A549 (cell line): ENCODE results near the gene CDK9.

Source experiments
- CEBPB ChIP-seq, 2 experiments: fragments of >200 bp in 1 of 2; sonication (Bioruptor Twin) in 1 of 2; formaldehyde crosslinking in 1 of 2; IDR thresholded peaks; 2 replicates each; pipeline ENCODE4 v1.6.1; 2012 to 2016
- EP300 ChIP-seq, 2 experiments: fragments of >200 bp; sonication (Bioruptor Twin); formaldehyde crosslinking; IDR thresholded peaks; 2 replicates in 1 of 2; 3 replicates in 1 of 2; pipeline ENCODE4 v1.6.1; 2016 to 2017
- KDM1A ChIP-seq: fragments of 200-600 bp; sonication (generic); IDR thresholded peaks from 2 replicates; pipeline ENCODE4 v1.6.1; 2016; ENCODE audit warnings: low read depth, mild to moderate bottlenecking
- POLR2A ChIP-seq: IDR thresholded peaks from 2 replicates; pipeline ENCODE4 v1.6.1; 2012; ENCODE audit warnings: mild to moderate bottlenecking, low read length

- TF ChIP-seq EP300 (IDR thresholded peaks at IDR 0.05) (no peak), POLR2A (peak; percentile 51), CEBPB (IDR thresholded peaks at IDR 0.05) (no peak), KDM1A (no peak)
Measured at GRCh38 chr9:127785933-127786772, at the start of gene CDK9.
